ENCODE measurements around the gene UVRAG.

DNA sequence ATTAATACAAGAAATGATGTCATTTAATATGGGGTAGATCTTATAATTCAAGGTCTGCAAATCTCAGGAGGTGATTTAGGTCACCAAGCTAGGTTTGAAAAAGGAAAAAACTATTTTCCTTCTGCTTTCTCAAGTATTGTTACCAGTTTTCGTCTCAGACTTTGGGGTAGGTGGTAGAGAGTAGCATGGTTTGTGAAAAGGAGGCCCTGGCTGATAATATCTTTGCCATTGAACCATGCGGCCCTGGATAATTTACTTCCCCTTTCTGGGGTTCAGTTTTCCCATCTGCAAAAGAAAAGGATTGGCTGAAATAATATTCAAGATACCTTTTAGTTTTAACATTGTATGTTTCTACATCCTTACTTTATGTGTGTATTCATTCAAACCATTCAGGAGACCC, 299.2 kb downstream of the UVRAG start:
- TF ChIP-seq, protein P1, sequence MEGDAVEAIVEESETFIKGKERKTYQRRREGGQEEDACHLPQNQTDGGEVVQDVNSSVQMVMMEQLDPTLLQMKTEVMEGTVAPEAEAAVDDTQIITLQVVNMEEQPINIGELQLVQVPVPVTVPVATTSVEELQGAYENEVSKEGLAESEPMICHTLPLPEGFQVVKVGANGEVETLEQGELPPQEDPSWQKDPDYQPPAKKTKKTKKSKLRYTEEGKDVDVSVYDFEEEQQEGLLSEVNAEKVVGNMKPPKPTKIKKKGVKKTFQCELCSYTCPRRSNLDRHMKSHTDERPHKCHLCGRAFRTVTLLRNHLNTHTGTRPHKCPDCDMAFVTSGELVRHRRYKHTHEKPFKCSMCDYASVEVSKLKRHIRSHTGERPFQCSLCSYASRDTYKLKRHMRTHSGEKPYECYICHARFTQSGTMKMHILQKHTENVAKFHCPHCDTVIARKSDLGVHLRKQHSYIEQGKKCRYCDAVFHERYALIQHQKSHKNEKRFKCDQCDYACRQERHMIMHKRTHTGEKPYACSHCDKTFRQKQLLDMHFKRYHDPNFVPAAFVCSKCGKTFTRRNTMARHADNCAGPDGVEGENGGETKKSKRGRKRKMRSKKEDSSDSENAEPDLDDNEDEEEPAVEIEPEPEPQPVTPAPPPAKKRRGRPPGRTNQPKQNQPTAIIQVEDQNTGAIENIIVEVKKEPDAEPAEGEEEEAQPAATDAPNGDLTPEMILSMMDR (IDR thresholded peaks at IDR 0.05 in 4 of 5, conservative IDR thresholded peaks at IDR 0.05 in 1 of 5), result no peak
- TF ChIP-seq POLR2A (IDR thresholded peaks at IDR 0.05), result no peak

Measured in gastrocnemius medialis (tissue), 4 donors.